ENCODE results near the gene MFSD12.

MFSD12 gene

DNA sequence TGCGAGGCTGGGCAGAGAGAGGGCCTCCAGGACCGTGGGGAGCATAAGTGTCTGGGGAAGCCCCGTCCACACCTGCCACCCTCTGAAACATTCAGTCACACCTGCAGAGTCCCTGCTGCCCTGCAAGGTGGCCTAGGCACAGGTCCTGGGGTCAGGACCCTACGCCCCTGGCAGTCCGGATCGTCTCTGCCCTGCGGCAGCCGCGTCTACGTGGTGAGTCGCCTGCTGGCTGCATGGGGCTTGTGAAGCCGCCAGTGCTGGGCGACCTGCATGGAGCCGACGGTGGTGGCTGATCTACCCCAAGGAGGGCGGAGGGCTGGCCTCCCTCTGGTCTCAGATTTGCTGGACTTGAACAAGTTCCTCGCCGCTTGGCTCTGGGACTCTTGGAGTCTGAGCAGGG is 38.3 kb downstream of the MFSD12 start:
- TF ChIP-seq Cebpa-rat (IDR thresholded peaks at IDR 0.05), result no peak
- peak overlapping the region; percentile 98 for H3K4me2 ChIP-seq
- H3K9me3 ChIP-seq, result no peaks in the 10 kb centered on the region
- peaks cover 100% of the 10 kb centered on the region for H4K20me1 ChIP-seq
- no peaks in the 10 kb centered on the region for H3K27me3 ChIP-seq
- H3K4me3 ChIP-seq, result peak overlapping the region; percentile 31; the same call in 1 of the 2 replicates
- peak overlapping the region; percentile 68 for H3K27ac ChIP-seq
- H3K36me3 ChIP-seq, result peaks cover 43% of the 10 kb centered on the region
- peak overlapping the region; percentile 34; the same call in 1 of the 2 replicates for H3K9ac ChIP-seq
- peaks cover 87% of the 10 kb centered on the region for H3K4me1 ChIP-seq

DNA sequence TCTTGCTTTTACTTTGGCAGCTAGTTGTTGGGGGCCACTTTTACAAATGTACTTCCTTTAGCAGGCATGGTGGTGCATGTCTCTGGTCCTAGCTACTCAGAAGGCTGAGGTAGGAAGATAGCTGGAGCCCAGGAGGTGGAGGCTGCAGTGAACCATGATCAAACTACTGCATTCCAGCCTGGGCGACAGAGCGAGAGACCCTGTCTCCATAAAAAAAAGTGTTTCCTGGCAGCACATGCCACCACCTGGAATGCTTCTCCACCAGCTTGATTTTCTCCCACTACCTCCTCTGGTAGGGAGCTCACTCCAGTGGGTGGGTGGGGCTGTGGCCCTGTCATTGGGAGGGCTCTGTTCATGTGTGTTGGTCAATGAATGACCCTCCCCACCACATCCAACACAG is 38.7 kb downstream of the MFSD12 start:
- H3K9ac ChIP-seq, result peak overlapping the region; percentile 34; the same call in 1 of the 2 replicates

DNA sequence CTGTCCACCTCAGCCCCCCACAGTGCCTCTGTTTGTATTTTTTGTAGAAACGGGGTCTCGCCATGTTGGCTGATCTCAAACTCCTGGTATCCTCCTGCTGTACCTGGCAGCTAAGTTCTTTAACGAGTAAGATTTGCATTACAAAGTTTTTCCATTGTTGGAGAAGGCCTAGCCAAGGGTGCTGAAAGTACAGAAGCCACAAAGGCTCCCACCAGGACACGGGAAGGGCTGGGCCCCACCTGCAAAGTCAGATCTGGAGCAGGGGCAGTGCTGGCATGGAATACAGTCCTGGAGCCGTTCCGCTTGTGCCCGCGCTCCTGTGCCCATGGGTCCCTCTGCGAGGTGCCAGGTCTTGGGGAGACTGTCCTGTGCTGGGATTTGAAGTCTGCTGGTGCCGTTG is 39.1 kb downstream of the MFSD12 start:
- Histone ChIP-seq H3K4me3 (no peak overlapping the region), H3K36me3 (peaks cover 43% of the 10 kb centered on the region), H3K27me3 (no peaks in the 10 kb centered on the region), H3K4me2 (peak overlapping the region; percentile 98), H4K20me1 (peaks cover 100% of the 10 kb centered on the region), H3K27ac (peak overlapping the region; percentile 68; the same call in 1 of the 2 replicates), H3K9ac (no peak overlapping the region), H3K4me1 (peaks cover 96% of the 10 kb centered on the region), H3K9me3 (no peaks in the 10 kb centered on the region)
- no peak for TF ChIP-seq Cebpa-rat (IDR thresholded peaks at IDR 0.05)

More for the DNA sequence above, 38.7 kb downstream of the MFSD12 start:
- peak overlapping the region; percentile 68; the same call in 1 of the 2 replicates for H3K27ac ChIP-seq
- TF ChIP-seq Cebpa-rat (IDR thresholded peaks at IDR 0.05), result no peak
- peak overlapping the region; percentile 98 for H3K4me2 ChIP-seq
- peak overlapping the region; percentile 31; the same call in 1 of the 2 replicates for H3K4me3 ChIP-seq
- peaks cover 43% of the 10 kb centered on the region for H3K36me3 ChIP-seq
- no peaks in the 10 kb centered on the region for H3K9me3 ChIP-seq
- H3K27me3 ChIP-seq, result no peaks in the 10 kb centered on the region
- H3K4me1 ChIP-seq, result peaks cover 92% of the 10 kb centered on the region
- peaks cover 100% of the 10 kb centered on the region for H4K20me1 ChIP-seq

DNA sequence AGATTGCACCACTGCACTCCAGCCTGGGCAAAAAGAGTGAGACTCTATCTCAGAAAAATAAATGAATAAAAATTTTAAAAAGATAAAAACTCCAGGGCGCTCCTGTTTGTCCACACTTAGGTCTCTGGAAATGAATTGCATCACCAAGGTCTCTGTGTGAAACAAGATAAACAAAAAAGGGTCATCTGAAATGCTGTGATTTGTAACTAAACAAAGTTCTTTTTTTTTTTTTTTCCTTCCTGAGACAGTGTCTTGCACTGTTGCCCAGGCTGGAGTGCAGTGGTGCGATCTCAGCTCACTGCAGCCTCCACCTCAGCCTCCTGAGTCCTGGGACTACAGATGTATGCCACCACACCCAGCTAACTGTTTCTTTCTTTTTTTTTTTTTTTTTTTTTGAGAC is 39.7 kb downstream of the MFSD12 start:
- H3K27me3 ChIP-seq, result no peaks in the 10 kb centered on the region
- peaks cover 100% of the 10 kb centered on the region for H3K4me1 ChIP-seq
- H3K9ac ChIP-seq, result no peak overlapping the region
- no peak for TF ChIP-seq Cebpa-rat (IDR thresholded peaks at IDR 0.05)
- H3K4me3 ChIP-seq, result no peak overlapping the region
- H3K27ac ChIP-seq, result peak overlapping the region; percentile 33; the same call in 1 of the 2 replicates
- H3K4me2 ChIP-seq, result peak overlapping the region; percentile 98
- peaks cover 43% of the 10 kb centered on the region for H3K36me3 ChIP-seq
- no peaks in the 10 kb centered on the region for H3K9me3 ChIP-seq
- H4K20me1 ChIP-seq, result peaks cover 100% of the 10 kb centered on the region

DNA sequence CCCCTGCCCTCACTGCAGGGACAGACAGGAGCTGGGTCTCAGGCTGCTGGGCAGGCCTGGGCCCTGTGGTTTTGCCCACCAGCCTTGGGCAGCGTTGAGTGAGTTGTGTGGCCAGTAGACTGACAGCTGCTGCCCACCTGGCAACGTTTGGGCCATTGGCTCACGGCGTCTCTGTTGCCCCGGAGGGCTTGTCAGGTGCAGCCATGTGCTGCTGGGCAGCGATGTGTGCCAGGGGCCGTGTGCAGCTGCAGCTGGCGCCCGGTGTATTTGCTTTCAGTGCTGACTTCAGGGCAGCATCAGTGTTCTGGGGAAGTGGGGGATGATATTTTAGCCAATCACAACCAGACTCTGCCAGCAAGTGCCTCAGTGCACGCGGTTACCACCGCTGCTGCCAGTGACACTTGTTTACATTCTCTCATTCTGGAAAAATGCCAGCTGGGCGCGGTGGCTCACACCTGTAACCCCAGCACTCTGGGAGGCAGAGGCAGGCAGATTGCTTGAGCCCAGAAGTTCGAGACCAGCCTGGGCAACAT is 40.6 kb downstream of the MFSD12 start:
- peaks cover 100% of the 10 kb centered on the region for H4K20me1 ChIP-seq

DNA sequence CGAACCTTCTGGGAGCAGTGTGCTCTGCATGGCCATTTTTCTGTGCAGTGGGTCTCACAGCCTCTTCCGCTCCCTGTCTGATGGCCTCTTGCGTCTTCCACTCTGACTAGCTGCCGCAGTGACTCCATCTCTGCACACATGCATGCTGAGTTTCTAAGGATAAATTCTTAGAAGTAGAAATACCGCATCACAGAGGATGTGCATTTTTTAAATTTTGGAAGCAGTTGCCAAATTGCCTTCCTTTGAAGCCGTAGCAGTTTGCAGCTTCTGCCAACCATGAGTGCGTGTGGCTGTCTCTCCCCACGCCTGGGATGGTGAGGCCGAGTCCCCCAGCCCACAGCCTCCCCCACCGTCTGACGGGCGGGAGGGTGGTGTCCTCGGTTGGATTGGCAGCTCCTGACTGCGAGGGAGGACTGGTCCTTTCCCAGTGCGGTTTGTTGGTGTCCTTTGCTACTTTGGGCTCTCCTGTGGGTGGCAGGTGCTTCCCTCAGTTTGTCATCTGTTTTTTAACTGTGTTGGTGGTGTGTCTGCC is 41.4 kb downstream of the MFSD12 start:
- Histone ChIP-seq H4K20me1 (peaks cover 100% of the 10 kb centered on the region), H3K9ac (peak overlapping the region; percentile 67), H3K9me3 (no peaks in the 10 kb centered on the region), H3K4me2 (peak overlapping the region; percentile 98), H3K27me3 (no peaks in the 10 kb centered on the region), H3K4me1 (peaks cover 100% of the 10 kb centered on the region), H3K27ac (peak overlapping the region; percentile 88), H3K36me3 (peaks cover 44% of the 10 kb centered on the region), H3K4me3 (peak overlapping the region; percentile 50)
- TF ChIP-seq Cebpa-rat (IDR thresholded peaks at IDR 0.05), result no peak

More for the DNA sequence above, 40.6 kb downstream of the MFSD12 start:
- H3K36me3 ChIP-seq, result peaks cover 43% of the 10 kb centered on the region
- peak overlapping the region; percentile 98 for H3K4me2 ChIP-seq
- H3K4me1 ChIP-seq, result peaks cover 100% of the 10 kb centered on the region
- no peaks in the 10 kb centered on the region for H3K9me3 ChIP-seq
- no peak for TF ChIP-seq Cebpa-rat (IDR thresholded peaks at IDR 0.05)
- peak overlapping the region; percentile 67 for H3K9ac ChIP-seq
- H3K27ac ChIP-seq, result peak overlapping the region; percentile 88
- H3K4me3 ChIP-seq, result peak overlapping the region; percentile 50
- no peaks in the 10 kb centered on the region for H3K27me3 ChIP-seq

DNA sequence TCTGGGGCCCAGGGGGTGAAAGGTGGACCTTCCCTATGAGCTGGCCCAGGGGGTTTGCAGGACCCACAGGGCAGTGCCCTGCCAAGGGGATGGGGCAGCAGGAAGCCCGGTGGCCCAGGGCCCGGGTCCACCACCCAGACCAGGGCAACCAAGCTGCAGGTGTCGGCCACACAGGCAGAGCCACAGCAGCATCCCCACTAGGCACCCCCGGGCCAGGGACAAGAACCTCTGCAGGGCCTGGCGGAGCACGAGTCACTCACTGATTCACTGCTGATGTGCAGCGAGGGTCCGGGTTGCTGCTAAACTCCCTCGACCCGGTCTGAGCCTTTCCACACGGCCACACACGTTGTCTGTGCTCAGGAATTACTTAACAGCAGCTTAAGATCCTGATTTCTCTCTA is 42.5 kb downstream of the MFSD12 start:
- H3K9ac ChIP-seq, result peak overlapping the region; percentile 23; the same call in 1 of the 2 replicates
- TF ChIP-seq Cebpa-rat (IDR thresholded peaks at IDR 0.05), result no peak

DNA sequence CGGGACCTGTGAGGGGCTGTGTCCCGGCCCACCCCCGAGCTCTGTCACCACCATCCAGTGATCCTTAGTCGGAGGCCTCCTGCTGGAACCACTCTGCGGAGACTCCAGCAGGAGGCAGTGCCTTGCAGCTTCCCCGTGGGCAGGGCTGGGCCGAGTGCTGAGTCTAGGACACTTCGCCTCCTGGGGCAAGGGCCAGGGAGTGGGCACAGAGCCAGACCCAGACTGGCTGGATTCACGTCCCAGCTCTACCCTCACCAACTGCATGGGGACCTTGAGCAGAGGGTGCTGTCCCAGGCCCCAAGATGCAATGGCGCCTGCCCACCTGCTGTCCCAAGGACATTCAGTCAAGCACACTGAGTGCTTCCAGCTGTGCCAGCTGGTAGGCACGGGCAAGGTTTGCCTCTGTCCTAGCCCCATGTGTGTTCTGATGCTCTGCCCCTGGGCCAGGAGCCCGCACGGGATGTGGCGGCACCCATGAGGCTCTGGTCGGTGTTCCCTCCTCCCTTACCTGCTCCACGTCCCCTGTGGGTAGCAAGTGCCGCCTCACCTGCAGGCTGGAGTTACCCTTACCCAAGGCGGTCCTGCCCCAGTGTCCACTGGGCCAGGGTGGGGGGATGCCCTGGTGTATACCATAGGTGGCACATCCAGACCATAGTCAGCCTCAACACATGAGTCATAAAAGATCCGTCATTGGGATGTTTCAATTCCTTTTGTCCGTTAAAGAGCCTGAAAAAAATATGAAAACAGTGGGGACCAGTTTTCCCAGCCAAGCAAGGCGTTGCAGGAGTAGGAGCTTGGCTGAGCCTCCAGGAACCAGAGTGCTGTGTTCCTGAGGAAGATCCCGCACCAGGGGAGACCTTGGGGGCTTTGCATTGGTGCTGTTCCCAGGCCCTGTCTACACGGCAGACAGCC is 43.9 kb downstream of the MFSD12 start:
- Histone ChIP-seq H3K4me2 (peak overlapping the region; percentile 98), H3K27ac (peak overlapping the region; percentile 13; the same call in 1 of the 2 replicates), H3K4me3 (no peak overlapping the region), H3K9ac (0 out of 2 replicates have a peak overlapping the region, but pooled peaks have one; percentile 34), H3K4me1 (peaks cover 92% of the 10 kb centered on the region), H3K9me3 (no peaks in the 10 kb centered on the region), H3K27me3 (no peaks in the 10 kb centered on the region), H3K36me3 (peaks cover 63% of the 10 kb centered on the region), H4K20me1 (peaks cover 100% of the 10 kb centered on the region)
- TF ChIP-seq Cebpa-rat (IDR thresholded peaks at IDR 0.05), result no peak

More for the DNA sequence above, 42.5 kb downstream of the MFSD12 start:
- Histone ChIP-seq H3K4me2 (peak overlapping the region; percentile 98), H4K20me1 (peaks cover 100% of the 10 kb centered on the region), H3K36me3 (peaks cover 48% of the 10 kb centered on the region), H3K9me3 (no peaks in the 10 kb centered on the region), H3K27ac (peak overlapping the region; percentile 55), H3K4me1 (peaks cover 96% of the 10 kb centered on the region), H3K27me3 (no peaks in the 10 kb centered on the region), H3K4me3 (no peak overlapping the region)

DNA sequence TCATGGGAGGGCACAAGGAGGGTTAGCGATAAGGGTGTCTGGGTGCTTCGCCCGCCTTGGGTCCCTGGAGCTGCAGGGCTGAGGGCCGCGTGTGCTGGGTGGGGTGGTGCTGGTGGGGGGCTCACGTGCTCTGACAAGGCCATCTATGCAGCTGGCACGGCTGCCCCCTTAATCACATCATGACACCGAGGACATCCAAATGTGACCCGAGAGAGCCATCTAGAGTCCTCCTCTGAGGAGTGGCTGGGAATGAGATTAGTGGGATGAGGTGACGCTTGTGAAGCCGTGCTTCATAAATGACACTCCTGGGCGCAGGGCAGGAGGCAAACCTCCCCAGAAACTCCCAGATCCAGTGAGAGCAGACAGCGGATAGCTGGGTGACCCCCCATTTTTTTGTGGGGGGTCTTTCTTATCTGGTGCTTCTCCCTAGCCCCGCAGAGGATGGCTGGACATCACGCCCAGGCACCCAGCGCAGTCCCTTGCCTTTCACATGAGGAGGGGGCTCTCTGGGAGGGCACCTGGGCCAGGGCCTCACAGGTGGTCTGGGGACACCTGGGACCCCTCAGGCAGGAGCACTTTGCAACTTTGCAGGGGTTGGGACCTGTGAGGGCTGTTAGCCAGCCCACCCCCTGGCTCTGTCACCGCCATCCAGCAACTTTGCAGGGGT is 44.7 kb downstream of the MFSD12 start:
- Histone ChIP-seq H3K4me1 (peaks cover 91% of the 10 kb centered on the region), H3K9me3 (no peaks in the 10 kb centered on the region), H4K20me1 (peaks cover 99% of the 10 kb centered on the region), H3K36me3 (peaks cover 64% of the 10 kb centered on the region), H3K27me3 (no peaks in the 10 kb centered on the region), H3K9ac (peak overlapping the region; percentile 34; the same call in 1 of the 2 replicates), H3K4me3 (no peak overlapping the region), H3K27ac (no peak overlapping the region), H3K4me2 (peak overlapping the region; percentile 98; the same call in 1 of the 2 replicates)
- no peak for TF ChIP-seq Cebpa-rat (IDR thresholded peaks at IDR 0.05)

All from BLaER1 (cell line).